Stomach (tissue), 9 donors: ENCODE measurements around the gene PRPF19. TPM values are rescaled to one million over a fixed set of nuclear protein-coding genes. Genes with fewer than 3 reads are reported as not detected.

Experiments used
- DNase-seq, 2 donors: peaks; one replicate each; pipeline versions ENCODE4 v3.0.0 to v3.0.0-alpha.2; 2013 to 2019
- H3K27ac ChIP-seq, 5 donors: fragments of 200-600 bp in 4 of 5; sonication (generic) in 4 of 5; one replicate each; pipeline ENCODE4 v1.5.1; 2013 to 2019; ENCODE audit warnings: mild to moderate bottlenecking in 1 of 5, moderate library complexity in 1 of 5
- H3K27me3 ChIP-seq, 3 donors: fragments of 200-600 bp; sonication (generic); one replicate each; pipeline ENCODE4 v1.5.1; 2017 to 2019; ENCODE audit warnings: mixed run types in 1 of 3
- H3K36me3 ChIP-seq, 4 donors: fragments of 200-600 bp; sonication (generic); 1 replicate in 3 of 4; 2 replicates in 1 of 4; pipeline ENCODE4 v1.5.1; 2016 to 2019
- H3K4me1 ChIP-seq, 4 donors: fragments of 200-600 bp; sonication (generic); one replicate each; pipeline ENCODE4 v1.5.1; 2016 to 2019
- H3K4me3 ChIP-seq, 4 donors: fragments of 200-600 bp; sonication (generic) in 3 of 4; one replicate each; pipeline ENCODE4 v1.5.1; 2016 to 2019; ENCODE audit warnings: mild to moderate bottlenecking in 1 of 4
- H3K9me3 ChIP-seq, 4 donors: fragments of 200-600 bp; sonication (generic); one replicate each; pipeline ENCODE4 v1.5.1; 2016 to 2019
- EP300 ChIP-seq: sonication (generic); formaldehyde crosslinking; IDR thresholded peaks from one replicate; pipeline ENCODE4 v1.6.1; 2017; ENCODE audit warnings: antibody characterized with exemption
- POLR2A ChIP-seq, 4 donors: fragments of 450-650 bp; IDR thresholded peaks; one replicate each; pipeline ENCODE4 v1.6.1; 2016; ENCODE audit warnings: antibody characterized with exemption in 4 of 4, control low read depth in 2 of 4, mild to moderate bottlenecking in 1 of 4, moderate library complexity in 1 of 4
- POLR2AphosphoS5 ChIP-seq, 3 donors: sonication (generic); formaldehyde crosslinking; IDR thresholded peaks; one replicate each; pipeline ENCODE4 v1.6.1; 2016; ENCODE audit warnings: antibody characterized with exemption in 3 of 3
- WGBS, 5 donors: extraction: QIAGEN DNeasy Blood & Tissue Kit in 3 of 5; methylation state at CpG; one replicate each; pipeline versions ENCODE4 v1.1.5 to v1.1.7; 2013 to 2018; 5-methylcytosine and 5-hydroxymethylcytosine counted together
- intact Hi-C: fragments of 100-400 bp; cut with DNase I; formaldehyde crosslinking; loops from one replicate; pipeline ENCODE4 v1.15.1; 2023; ENCODE audit warnings: low total_unique reads
- polyA plus RNA-seq, 3 donors: library from polyadenylated mRNA; stranded (reverse); fragments of 200-250 nt; gene quantifications; one replicate each; pipeline ENCODE4 v1.2.3, GENCODE V29; 2013
- total RNA-seq, 5 donors: library from RNA; depleted of rRNA; stranded (reverse); fragments of >200 nt; gene quantifications; one replicate each; pipeline versions ENCODE4 v1.1.0 to v1.2.3, GENCODE V29; 2014 to 2016
- TF ChIP-seq, protein P1 (sequence below), 7 experiments: fragments of 450-650 bp in 4 of 7; fragments of 200-600 bp in 3 of 7; sonication (generic) in 3 of 7; IDR thresholded peaks; one replicate each; pipeline ENCODE4 v1.5.1; 2016 to 2019; ENCODE audit warnings: antibody characterized with exemption in 7 of 7, control low read depth in 2 of 7, mild to moderate bottlenecking in 1 of 7
- donor health status: healthy with polysubstance abuse.
- donor health status: Bipolar disorder and iron deficiency.
- donor health status: healthy.

PRPF19 gene
- total and polyA plus RNA-seq, 8 donors = 3.5 to 86.1 (median 50.3) TPM

DNA sequence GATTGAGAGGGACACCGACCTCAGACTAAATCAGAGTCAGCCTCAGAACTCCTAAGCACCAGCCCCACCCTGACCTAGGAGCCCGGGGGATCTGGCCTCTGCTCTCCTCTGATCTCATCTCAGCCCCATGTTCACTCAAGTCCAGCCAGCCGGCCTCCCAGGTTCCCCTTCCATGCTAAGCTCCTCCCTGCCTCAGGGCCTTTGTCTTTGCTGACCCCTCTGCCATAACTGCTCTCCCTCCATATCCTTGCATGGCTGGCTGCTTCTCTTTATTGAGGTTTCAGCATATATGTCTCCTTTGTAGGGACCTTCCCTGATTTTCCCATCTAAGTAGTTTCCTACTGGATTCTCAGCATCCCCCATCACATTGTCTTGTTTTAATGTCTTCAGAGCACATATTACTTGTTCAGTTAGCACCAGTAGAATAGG, 46.4 kb upstream of the PRPF19 start:
- peaks cover 8 to 53% (median 31%) of the 10 kb centered on the region in 4 donors for H3K4me1 ChIP-seq
- no peak for DNase-seq
- no peaks in the 10 kb centered on the region for H3K9me3 ChIP-seq
- intact Hi-C loops = no loop called here
- no peaks in the 10 kb centered on the region for H3K27me3 ChIP-seq
- no peak for TF ChIP-seq EP300
- no peaks in the 10 kb centered on the region for H3K36me3 ChIP-seq
- H3K4me3 ChIP-seq = peak overlapping the region; percentile 48 to 69 (median 58)
- WGBS, 5 donors = 29 to 54% (median 44%) methylated on average over 3 of the region's 3 CpGs
- H3K27ac ChIP-seq = peak overlapping the region; percentile 66 to 94 (median 87)

DNA sequence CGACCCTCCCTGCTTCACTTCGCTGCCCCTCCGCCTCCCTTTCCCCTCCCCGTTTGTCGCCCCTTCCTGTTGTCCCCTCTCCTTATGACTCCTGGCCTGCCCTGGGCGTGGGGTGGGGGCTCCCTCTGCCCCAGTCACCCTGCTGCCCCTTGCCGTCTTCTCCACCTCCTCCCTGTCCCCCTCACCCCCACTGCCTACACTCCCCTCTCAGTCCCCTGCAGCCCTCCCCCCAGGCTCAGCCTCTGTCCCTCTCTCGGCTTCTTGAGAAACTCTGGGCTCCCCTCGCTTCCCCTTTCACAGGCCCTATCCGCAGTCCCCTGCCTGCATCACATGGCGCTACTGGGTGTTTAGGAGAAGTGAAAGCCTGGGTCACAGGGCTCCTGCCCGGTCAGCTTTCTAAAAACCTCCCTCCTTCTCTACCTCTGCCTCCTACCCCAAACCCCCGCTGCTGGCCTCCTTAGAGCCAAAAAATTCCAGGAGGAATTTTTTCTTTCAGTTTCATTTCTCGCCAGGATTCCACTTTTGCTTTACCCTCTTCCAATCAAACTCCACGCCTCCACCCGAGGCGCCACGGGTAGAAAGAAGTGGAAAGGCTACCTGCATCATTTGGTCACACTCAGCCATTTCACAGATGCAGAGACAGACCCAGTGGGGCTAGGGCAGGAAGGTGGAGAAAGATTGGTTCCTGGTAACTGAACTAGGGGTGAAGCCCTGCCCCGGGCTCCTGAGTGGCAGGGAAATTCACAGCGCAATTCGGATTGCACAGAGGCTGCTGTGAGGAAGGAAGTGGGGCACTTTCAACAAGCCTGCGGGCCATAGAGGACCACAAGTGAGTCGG, 45.7 kb upstream of the PRPF19 start, which contains the start of gene SLC15A3:
SLC15A3 (minus strand) TSS at position 273 of the 838 bp plus-strand sequence. CDS start 625 bp downstream, outside the sequence.
- H3K4me3 ChIP-seq = peak within 1 kb of the TSS; percentile 48 to 69 (median 58)
- H3K9me3 ChIP-seq = no peaks in the 10 kb centered on the region

DNA sequence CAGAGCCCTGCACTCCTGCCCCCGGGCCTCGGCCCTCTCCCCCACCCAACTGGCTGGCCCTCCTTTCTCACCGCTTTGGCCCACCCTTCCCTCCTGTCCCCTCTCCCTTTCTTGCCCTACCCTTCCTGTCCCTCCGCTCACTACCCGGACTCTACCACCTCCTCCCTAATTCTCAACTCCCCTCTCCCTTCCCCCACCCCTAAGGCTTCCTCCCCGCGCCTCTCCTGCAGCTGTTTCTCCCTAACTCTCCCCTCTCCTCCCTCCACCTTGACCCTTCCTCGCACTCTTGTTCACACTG, 45.2 kb upstream of the PRPF19 start:
- TF ChIP-seq POLR2AphosphoS5 (IDR thresholded peaks at IDR 0.05) = no peak
- TF ChIP-seq, protein P1, sequence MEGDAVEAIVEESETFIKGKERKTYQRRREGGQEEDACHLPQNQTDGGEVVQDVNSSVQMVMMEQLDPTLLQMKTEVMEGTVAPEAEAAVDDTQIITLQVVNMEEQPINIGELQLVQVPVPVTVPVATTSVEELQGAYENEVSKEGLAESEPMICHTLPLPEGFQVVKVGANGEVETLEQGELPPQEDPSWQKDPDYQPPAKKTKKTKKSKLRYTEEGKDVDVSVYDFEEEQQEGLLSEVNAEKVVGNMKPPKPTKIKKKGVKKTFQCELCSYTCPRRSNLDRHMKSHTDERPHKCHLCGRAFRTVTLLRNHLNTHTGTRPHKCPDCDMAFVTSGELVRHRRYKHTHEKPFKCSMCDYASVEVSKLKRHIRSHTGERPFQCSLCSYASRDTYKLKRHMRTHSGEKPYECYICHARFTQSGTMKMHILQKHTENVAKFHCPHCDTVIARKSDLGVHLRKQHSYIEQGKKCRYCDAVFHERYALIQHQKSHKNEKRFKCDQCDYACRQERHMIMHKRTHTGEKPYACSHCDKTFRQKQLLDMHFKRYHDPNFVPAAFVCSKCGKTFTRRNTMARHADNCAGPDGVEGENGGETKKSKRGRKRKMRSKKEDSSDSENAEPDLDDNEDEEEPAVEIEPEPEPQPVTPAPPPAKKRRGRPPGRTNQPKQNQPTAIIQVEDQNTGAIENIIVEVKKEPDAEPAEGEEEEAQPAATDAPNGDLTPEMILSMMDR (IDR thresholded peaks at IDR 0.05) = no peak
- TF ChIP-seq EP300 = no peak
- TF ChIP-seq POLR2A (IDR thresholded peaks at IDR 0.05) = no peak
- H3K36me3 ChIP-seq = peaks cover 0 to 4% (median 2%) of the 10 kb centered on the region in 4 donors
- H3K4me3 ChIP-seq = peak overlapping the region; percentile 48 to 69 (median 58)
- peak overlapping the region; percentile 66 to 94 (median 87) for H3K27ac ChIP-seq
- H3K27me3 ChIP-seq = no peaks in the 10 kb centered on the region
- no peaks in the 10 kb centered on the region for H3K9me3 ChIP-seq
- H3K4me1 ChIP-seq = peaks cover 8 to 53% (median 34%) of the 10 kb centered on the region in 4 donors
- intact Hi-C loops = no loop called here
- WGBS, 5 donors = 19 to 31% (median 26%) methylated on average over 6 to 8 of the region's 8 CpGs
- peak in 1 of 2 donors; percentile 44 for DNase-seq

More for the DNA sequence above, 45.7 kb upstream of the PRPF19 start, which contains the start of gene SLC15A3:
- peaks cover 8 to 53% (median 34%) of the 10 kb centered on the region in 4 donors for H3K4me1 ChIP-seq
- H3K27me3 ChIP-seq = no peaks in the 10 kb centered on the region
- TF ChIP-seq POLR2AphosphoS5 (IDR thresholded peaks at IDR 0.05) = no peak
- no peak for TF ChIP-seq POLR2A (IDR thresholded peaks at IDR 0.05)
- TF ChIP-seq EP300 = no peak
- TF ChIP-seq, protein P1 (IDR thresholded peaks at IDR 0.05) = no peak
- peak; percentile 60 to 75 for DNase-seq
- peak within 1 kb of the TSS; percentile 66 to 94 (median 87) for H3K27ac ChIP-seq
- no peaks in the 10 kb centered on the region for H3K36me3 ChIP-seq
- intact Hi-C loops = no loop called here
- WGBS, 5 donors = 12 to 22% (median 15%) methylated on average over 22 to 23 of the region's 23 CpGs

DNA sequence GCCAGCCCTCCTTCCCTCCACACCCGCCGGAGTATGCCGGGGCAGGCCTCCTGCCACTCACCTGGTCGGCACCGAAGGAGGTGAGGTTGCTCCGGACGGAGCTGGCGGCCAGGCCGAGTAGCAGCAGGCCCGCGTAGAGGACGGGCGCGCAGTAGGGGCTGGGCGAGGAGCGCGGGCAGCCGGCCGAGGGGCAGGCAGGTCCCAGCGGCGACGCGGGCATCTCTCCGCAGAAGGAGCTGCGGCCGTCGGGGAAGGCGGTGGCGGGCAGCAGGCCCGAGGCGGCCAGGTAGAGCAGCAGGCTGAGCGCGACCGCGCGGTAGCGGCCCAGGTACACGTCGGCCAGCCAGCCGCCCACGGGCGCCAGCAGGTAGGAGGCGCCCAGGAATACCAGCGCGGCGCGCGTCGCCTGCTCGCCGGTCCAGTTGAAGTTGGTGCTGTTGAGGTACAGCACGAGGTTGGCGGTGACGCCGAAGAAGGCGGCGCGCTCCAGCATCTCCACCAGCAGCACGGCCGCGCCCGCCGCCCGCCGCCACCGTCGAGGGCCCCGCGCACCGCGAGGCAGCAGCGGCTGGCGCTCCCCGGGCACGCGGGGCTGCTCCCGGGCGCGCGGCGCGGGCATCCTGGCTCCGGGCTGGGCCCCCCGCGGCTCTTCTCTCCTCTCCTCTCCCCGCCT, 44.7 kb upstream of the PRPF19 start:
- DNase-seq = peak; percentile 56 to 81
- peaks cover 8 to 53% (median 34%) of the 10 kb centered on the region in 4 donors for H3K4me1 ChIP-seq
- intact Hi-C loops = no loop called here
- TF ChIP-seq EP300 (no peak), POLR2A (IDR thresholded peaks at IDR 0.05) (no peak), POLR2AphosphoS5 (IDR thresholded peaks at IDR 0.05) (no peak)
- TF ChIP-seq, protein P1 (IDR thresholded peaks at IDR 0.05) = no peak
- H3K9me3 ChIP-seq = no peaks in the 10 kb centered on the region
- peak overlapping the region; percentile 48 to 69 (median 58) for H3K4me3 ChIP-seq
- peaks cover 0 to 8% (median 7%) of the 10 kb centered on the region in 4 donors for H3K36me3 ChIP-seq
- 13 to 28% (median 20%) methylated on average over 25 to 86 of the region's 86 CpGs for WGBS, 5 donors
- H3K27ac ChIP-seq = peak overlapping the region; percentile 66 to 94 (median 87)
- no peaks in the 10 kb centered on the region for H3K27me3 ChIP-seq
